Measurements from ENCODE around the gene MYH14.
"Not testable (repeated sequence)": the region's sequence is repeated elsewhere in the genome, so short reads cannot be mapped to it uniquely, and the experiment has no call there.

MYH14 gene

GRCh38 chr19:50228153-50228552 lies 24.7 kb downstream of the MYH14 start:
- DNase-seq = not testable (repeated sequence)

GRCh38 chr19:50230379-50231351 lies 27.2 kb downstream of the MYH14 start:
- DNase-seq = no peak

GRCh38 chr19:50231417-50231816 lies 28.0 kb downstream of the MYH14 start:
- DNase-seq = not testable (repeated sequence)

- no peak for DNase-seq
Measured at GRCh38 chr19:50231821-50232220, 28.4 kb downstream of the MYH14 start.

GRCh38 chr19:50232600-50232999 lies 29.2 kb downstream of the MYH14 start:
- DNase-seq = no peak

GRCh38 chr19:50233308-50233910 lies 30.0 kb downstream of the MYH14 start:
- DNase-seq = no peak

GRCh38 chr19:50237493-50237892 lies 34.1 kb downstream of the MYH14 start:
- not testable (repeated sequence) for DNase-seq

- DNase-seq = no peak
Measured at GRCh38 chr19:50238043-50238442, 34.6 kb downstream of the MYH14 start.

GRCh38 chr19:50239921-50240590 lies 36.6 kb downstream of the MYH14 start:
- no peak for DNase-seq

- no peak for DNase-seq
Measured at GRCh38 chr19:50242581-50242980, 39.2 kb downstream of the MYH14 start.

GRCh38 chr19:50244695-50245094 lies 41.3 kb downstream of the MYH14 start:
- DNase-seq = no peak

GRCh38 chr19:50248413-50248812 lies 45.0 kb downstream of the MYH14 start:
- no peak for DNase-seq

GRCh38 chr19:50248826-50249225 lies 45.4 kb downstream of the MYH14 start:
- DNase-seq = no peak

- DNase-seq = no peak
Measured at GRCh38 chr19:50249636-50250035, 46.2 kb downstream of the MYH14 start.

- DNase-seq = no peak
Measured at GRCh38 chr19:50250450-50251136, 47.2 kb downstream of the MYH14 start.

GRCh38 chr19:50252111-50252886 lies 48.9 kb downstream of the MYH14 start:
- DNase-seq = peak; percentile 33

GRCh38 chr19:50252887-50253268 lies 49.5 kb downstream of the MYH14 start:
- DNase-seq = no peak

- no peak for DNase-seq
Measured at GRCh38 chr19:50255115-50255514, 51.7 kb downstream of the MYH14 start.

GRCh38 chr19:50257141-50257540 lies 53.7 kb downstream of the MYH14 start:
- DNase-seq = no peak

- no peak for DNase-seq
Measured at GRCh38 chr19:50258918-50259372, 55.5 kb downstream of the MYH14 start.

- no peak for DNase-seq
Measured at GRCh38 chr19:50261446-50261970, 58.1 kb downstream of the MYH14 start.

GRCh38 chr19:50263176-50263575 lies 59.8 kb downstream of the MYH14 start:
- no peak for DNase-seq

Data from activated CD4-positive, alpha-beta T cell treated with anti-CD3 and anti-CD28 coated beads, Interleukin-2, amount 50 U/mL, for 1 hour (primary cell).